D721Med (cell line): ENCODE data around the gene MALRD1.
"Not testable (repeated sequence)": the region's sequence is repeated elsewhere in the genome, so short reads cannot be mapped to it uniquely, and the experiment has no call there.

Experiments
- DNase-seq: peaks from one replicate; pipeline ENCODE4 v3.0.0; 2011; ENCODE audit warnings: low spot score; ENCODE audit not compliant: insufficient read length
- FAIRE-seq: peaks from 2 replicates; lab custom pipeline; 2011; peaks lifted over from hg19 to GRCh38; lab: Jason Lieb, UNC
- TF ChIP-seq, protein P1 (sequence below): IDR thresholded peaks from 2 replicates; pipeline ENCODE4 v1.5.1; 2012; ENCODE audit warnings: mild to moderate bottlenecking, control low read depth; ENCODE audit not compliant: insufficient read depth; ENCODE audit errors: missing control alignments

MALRD1 gene

DNA sequence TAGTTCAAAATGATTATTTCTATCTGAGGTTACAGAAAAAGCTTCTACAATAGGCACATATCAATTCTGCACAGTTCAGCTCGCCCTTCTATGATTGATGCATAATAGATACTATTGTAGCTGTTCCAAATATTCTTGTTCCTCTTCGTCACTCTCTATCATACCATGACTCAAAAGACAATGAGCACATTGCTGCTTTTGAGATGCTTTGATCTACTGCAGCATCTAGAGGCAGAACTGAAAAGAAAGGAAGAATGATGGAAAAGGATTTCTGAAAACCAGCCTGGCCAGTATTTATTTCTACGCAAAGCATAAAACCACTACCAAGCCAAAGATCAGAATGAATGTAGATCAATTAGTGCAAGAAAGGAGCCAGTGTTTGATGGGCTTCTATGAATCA lies 708.3 kb downstream of the MALRD1 start:
- TF ChIP-seq, protein P1, sequence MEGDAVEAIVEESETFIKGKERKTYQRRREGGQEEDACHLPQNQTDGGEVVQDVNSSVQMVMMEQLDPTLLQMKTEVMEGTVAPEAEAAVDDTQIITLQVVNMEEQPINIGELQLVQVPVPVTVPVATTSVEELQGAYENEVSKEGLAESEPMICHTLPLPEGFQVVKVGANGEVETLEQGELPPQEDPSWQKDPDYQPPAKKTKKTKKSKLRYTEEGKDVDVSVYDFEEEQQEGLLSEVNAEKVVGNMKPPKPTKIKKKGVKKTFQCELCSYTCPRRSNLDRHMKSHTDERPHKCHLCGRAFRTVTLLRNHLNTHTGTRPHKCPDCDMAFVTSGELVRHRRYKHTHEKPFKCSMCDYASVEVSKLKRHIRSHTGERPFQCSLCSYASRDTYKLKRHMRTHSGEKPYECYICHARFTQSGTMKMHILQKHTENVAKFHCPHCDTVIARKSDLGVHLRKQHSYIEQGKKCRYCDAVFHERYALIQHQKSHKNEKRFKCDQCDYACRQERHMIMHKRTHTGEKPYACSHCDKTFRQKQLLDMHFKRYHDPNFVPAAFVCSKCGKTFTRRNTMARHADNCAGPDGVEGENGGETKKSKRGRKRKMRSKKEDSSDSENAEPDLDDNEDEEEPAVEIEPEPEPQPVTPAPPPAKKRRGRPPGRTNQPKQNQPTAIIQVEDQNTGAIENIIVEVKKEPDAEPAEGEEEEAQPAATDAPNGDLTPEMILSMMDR = no peak
- FAIRE-seq = no peak
- no peak for DNase-seq

DNA sequence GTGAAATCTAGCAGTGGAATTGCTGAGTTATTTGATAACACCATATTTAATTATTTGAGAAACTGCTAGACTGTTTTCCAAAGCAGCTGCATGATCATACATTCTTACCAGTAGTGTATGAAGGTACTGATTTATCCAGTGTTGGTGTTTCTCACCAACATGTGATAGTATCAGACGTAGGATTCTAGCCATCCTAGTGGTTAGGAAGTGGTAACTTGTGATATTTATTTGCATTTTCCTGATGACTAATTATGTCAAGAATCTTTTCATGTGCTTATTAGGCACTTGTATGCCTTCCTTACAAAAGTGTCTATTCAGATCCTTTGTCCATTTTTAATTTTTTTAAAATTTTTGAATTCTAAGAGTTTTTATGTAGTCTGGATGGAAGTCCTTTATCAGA lies 713.4 kb downstream of the MALRD1 start:
- DNase-seq (no peak), FAIRE-seq (no peak)
- TF ChIP-seq, protein P1 = no peak

DNA sequence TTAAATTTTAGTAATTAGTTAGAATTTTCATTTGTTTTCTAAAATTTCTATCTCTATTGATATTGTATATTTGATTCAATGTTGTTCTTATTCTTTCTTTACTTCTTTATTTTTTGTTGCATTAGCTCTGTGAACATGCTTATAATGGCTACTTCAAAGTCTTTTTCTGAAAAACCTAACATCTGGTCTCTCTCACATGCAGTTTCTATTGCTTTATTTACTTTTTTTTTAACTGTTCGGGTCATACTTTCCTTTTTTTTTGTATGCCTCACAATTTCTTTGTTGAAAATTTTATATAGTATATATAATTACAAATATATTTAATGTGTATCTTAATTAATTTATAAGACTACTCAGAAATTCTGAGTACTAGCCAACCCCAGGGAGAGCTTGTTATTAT lies 715.5 kb downstream of the MALRD1 start:
- FAIRE-seq (no peak), DNase-seq (no peak)
- TF ChIP-seq, protein P1 = no peak

DNA sequence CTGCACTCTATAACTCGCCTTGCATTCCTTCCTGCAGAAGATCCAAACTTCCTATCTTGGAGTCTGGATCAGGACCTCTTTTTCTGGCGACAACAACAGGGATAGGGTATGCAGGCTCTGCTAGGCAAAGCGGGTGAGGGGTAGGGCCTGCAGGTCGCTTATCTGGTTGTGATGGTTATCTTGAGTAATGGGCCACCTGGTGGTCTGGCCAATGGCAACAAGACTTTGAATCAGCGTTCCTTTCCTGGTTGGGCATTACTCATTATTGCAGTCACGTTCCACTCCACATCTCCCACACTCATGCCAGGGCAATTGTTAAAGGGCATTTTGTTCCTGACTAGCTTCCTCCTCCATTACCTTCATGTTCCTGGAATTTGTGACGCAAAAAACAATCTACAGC lies 719.3 kb downstream of the MALRD1 start:
- DNase-seq (no peak), FAIRE-seq (no peak)
- TF ChIP-seq, protein P1 = no peak

DNA sequence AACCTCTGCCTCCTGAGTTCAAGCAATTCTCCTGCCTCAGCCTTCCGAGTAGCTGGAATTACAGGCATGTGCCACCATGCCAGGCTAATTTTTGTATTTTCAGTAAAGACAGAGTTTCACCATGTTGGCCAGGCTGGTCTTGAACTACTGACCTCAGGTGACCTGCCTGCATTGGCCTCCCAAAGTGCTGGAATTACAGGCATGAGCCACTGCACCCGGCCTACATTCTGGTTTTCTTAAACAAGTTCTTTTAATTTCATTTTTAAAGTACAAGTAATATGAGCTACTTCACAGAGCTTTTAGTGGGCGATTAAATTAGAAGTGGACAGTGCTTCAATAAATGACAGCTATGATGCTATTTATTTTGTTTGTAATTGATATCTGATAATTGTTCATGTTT lies 721.2 kb downstream of the MALRD1 start:
- FAIRE-seq, DNase-seq: not testable (repeated sequence)

DNA sequence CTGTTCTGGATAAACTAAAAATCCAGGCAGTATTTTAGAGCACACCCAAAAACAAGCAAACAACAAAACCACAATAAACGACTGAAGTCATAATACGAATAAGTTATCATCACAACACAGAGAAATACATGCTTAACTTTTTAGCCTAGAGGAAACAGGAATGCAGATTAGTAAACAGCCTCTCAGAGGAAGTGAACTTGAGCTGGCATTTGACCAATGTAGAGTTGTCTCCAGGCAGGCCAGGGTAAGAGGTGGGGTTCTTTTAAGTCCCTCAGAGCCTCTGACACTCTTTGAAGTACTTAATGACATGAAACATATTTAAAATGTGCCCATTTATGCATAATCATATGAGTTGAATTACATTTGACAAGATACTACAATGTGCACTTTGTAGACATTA lies 724.4 kb downstream of the MALRD1 start:
- DNase-seq (no peak), FAIRE-seq (no peak)

DNA sequence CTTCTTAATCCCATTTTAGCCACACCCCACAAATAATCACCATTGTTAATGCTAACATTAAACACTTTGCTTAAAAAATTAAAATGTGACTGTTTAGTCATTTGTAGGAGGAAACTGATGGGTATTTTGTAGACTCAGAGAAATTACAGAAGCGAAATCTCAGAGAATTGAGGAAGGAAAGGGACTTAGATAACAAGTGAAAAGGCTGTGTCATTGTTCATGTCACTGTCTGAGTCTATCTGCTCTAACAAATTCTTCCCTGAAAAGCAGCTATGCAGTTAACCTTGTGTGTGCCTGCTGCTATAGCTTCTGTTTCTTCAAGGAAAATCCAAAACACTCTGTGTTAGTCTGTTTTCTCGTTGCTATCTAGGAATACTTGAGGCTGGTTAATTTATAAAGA lies 726.7 kb downstream of the MALRD1 start:
- DNase-seq (no peak), FAIRE-seq (no peak)
- TF ChIP-seq, protein P1 = no peak

More for the DNA sequence above, 724.4 kb downstream of the MALRD1 start:
- TF ChIP-seq, protein P1 = no peak

DNA sequence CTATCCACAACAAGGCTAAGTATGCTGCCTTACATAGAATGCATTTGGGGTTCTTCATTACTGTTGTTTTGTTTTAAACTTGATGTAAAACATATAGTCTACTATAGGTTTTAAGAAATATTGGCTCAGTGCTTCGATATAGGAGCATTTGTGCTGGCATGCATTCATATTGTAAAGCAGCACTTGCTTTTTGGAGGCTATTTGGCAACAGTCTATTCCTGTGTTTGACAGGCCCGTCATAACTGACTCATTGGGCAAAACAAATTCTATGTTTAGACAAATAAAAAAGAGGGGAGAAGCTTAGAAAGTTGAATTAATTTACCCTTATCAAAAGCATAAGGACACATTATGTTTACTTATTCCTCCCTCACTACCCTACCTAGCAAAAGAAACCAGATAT lies 729.2 kb downstream of the MALRD1 start:
- TF ChIP-seq, protein P1 = no peak
- DNase-seq = no peak
- no peak for FAIRE-seq
